Sigmoid colon (tissue), 7 donors: ENCODE results near the gene PAFAH2. TPM values are rescaled to one million over a fixed set of nuclear protein-coding genes. Genes with fewer than 3 reads are reported as not detected.

Source experiments
- DNase-seq: peaks from one replicate; pipeline ENCODE4 v3.0.0-alpha.2; 2019
- H3K27ac ChIP-seq, 4 donors: fragments of 200-600 bp; sonication (generic); one replicate each; pipeline ENCODE4 v1.5.1; 2016 to 2019; ENCODE audit warnings: mild to moderate bottlenecking in 1 of 4
- H3K27me3 ChIP-seq, 3 donors: fragments of 200-600 bp; sonication (generic); one replicate each; pipeline ENCODE4 v1.5.1; 2019; ENCODE audit warnings: mild to moderate bottlenecking in 1 of 3
- H3K36me3 ChIP-seq, 4 donors: fragments of 200-600 bp; sonication (generic); one replicate each; pipeline ENCODE4 v1.5.1; 2016 to 2019
- H3K4me1 ChIP-seq, 4 donors: fragments of 200-600 bp; sonication (generic); one replicate each; pipeline ENCODE4 v1.5.1; 2017 to 2019
- H3K4me3 ChIP-seq, 4 donors: fragments of 200-600 bp; sonication (generic); one replicate each; pipeline ENCODE4 v1.5.1; 2017 to 2019; ENCODE audit warnings: mild to moderate bottlenecking in 2 of 4, moderate library complexity in 1 of 4
- H3K9me3 ChIP-seq, 4 donors: fragments of 200-600 bp in 3 of 4; sonication (generic) in 3 of 4; one replicate each; pipeline versions ENCODE4 v1.5.1 to v1.6.1; 2013 to 2019
- EP300 ChIP-seq, 4 donors: sonication (generic); formaldehyde crosslinking; IDR thresholded peaks; one replicate each; pipeline ENCODE4 v1.6.1; 2017; ENCODE audit warnings: antibody characterized with exemption in 4 of 4
- POLR2A ChIP-seq, 2 donors: fragments of 450-650 bp; IDR thresholded peaks; one replicate each; pipeline ENCODE4 v1.6.1; 2016; ENCODE audit warnings: antibody characterized with exemption in 2 of 2, mild to moderate bottlenecking in 2 of 2, moderate library complexity in 2 of 2
- POLR2AphosphoS5 ChIP-seq, 4 donors: sonication (generic); formaldehyde crosslinking; IDR thresholded peaks; one replicate each; pipeline ENCODE4 v1.6.1; 2017; ENCODE audit warnings: antibody characterized with exemption in 4 of 4
- WGBS, 2 donors: extraction: QIAGEN DNeasy Blood & Tissue Kit; methylation state at CpG; one replicate each; pipeline ENCODE4 v1.1.7; 2013; 5-methylcytosine and 5-hydroxymethylcytosine counted together
- intact Hi-C: fragments of 100-400 bp; cut with DNase I; formaldehyde crosslinking; loops from one replicate; pipeline ENCODE4 v1.15.1; 2023
- polyA plus RNA-seq, 3 donors: library from polyadenylated mRNA; stranded (reverse); fragments of 200-250 nt; gene quantifications; one replicate each; pipeline ENCODE4 v1.2.3, GENCODE V29; 2013
- total RNA-seq, 4 donors: library from RNA; depleted of rRNA; stranded (reverse); fragments of >200 nt; gene quantifications; one replicate each; pipeline ENCODE4 v1.1.0, GENCODE V29; 2016
- TF ChIP-seq, protein P1 (sequence below), 4 experiments: fragments of 450-650 bp in 3 of 4; fragments of 200-600 bp in 1 of 4; IDR thresholded peaks; one replicate each; pipeline ENCODE4 v1.5.1; 2016 to 2019; ENCODE audit warnings: antibody characterized with exemption in 4 of 4, mild to moderate bottlenecking in 3 of 4, moderate library complexity in 2 of 4
- donor health status: healthy with polysubstance abuse.
- donor health status: Bipolar disorder and iron deficiency.
- donor health status: healthy.

The PAFAH2 gene
- total and polyA plus RNA-seq, 7 donors = 6.7 to 36.1 (median 12.2) TPM

GRCh38 chr1:26044971-26045721, 47.3 kb upstream of the PAFAH2 start:
- H3K27me3 ChIP-seq = peaks cover 26 to 53% (median 48%) of the 10 kb centered on the region in 3 donors
- 31 to 35% methylated on average over 29 of the region's 29 CpGs for WGBS, 2 donors
- no peaks in the 10 kb centered on the region for H3K9me3 ChIP-seq
- no peak overlapping the region for H3K4me3 ChIP-seq
- DNase-seq = no peak
- no peaks in the 10 kb centered on the region for H3K36me3 ChIP-seq
- no peak for TF ChIP-seq EP300 (IDR thresholded peaks at IDR 0.05)
- TF ChIP-seq, protein P1, sequence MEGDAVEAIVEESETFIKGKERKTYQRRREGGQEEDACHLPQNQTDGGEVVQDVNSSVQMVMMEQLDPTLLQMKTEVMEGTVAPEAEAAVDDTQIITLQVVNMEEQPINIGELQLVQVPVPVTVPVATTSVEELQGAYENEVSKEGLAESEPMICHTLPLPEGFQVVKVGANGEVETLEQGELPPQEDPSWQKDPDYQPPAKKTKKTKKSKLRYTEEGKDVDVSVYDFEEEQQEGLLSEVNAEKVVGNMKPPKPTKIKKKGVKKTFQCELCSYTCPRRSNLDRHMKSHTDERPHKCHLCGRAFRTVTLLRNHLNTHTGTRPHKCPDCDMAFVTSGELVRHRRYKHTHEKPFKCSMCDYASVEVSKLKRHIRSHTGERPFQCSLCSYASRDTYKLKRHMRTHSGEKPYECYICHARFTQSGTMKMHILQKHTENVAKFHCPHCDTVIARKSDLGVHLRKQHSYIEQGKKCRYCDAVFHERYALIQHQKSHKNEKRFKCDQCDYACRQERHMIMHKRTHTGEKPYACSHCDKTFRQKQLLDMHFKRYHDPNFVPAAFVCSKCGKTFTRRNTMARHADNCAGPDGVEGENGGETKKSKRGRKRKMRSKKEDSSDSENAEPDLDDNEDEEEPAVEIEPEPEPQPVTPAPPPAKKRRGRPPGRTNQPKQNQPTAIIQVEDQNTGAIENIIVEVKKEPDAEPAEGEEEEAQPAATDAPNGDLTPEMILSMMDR (IDR thresholded peaks at IDR 0.05) = no peak
- TF ChIP-seq POLR2A (IDR thresholded peaks at IDR 0.05) = no peak
- no peak overlapping the region for H3K27ac ChIP-seq
- intact Hi-C loops = no loop called here
- peaks cover 0 to 17% (median 13%) of the 10 kb centered on the region in 4 donors for H3K4me1 ChIP-seq

- Histone ChIP-seq H3K9me3 (no peaks in the 10 kb centered on the region), H3K27me3 (peaks cover 26 to 53% (median 48%) of the 10 kb centered on the region in 3 donors), H3K27ac (no peak overlapping the region), H3K4me3 (no peak overlapping the region), H3K36me3 (no peaks in the 10 kb centered on the region), H3K4me1 (peaks cover 0 to 17% (median 13%) of the 10 kb centered on the region in 4 donors)
- no peak for DNase-seq
- intact Hi-C loops = no loop called here
- WGBS, 2 donors = 86 to 88% methylated on average over 3 of the region's 3 CpGs
- TF ChIP-seq, protein P1 (IDR thresholded peaks at IDR 0.05) = no peak
- TF ChIP-seq EP300 (IDR thresholded peaks at IDR 0.05) (no peak), POLR2AphosphoS5 (IDR thresholded peaks at IDR 0.05) (no peak), POLR2A (IDR thresholded peaks at IDR 0.05) (no peak)
Observed at GRCh38 chr1:26044414-26044813, 46.6 kb upstream of the PAFAH2 start.

- intact Hi-C loops = no loop called here
- Histone ChIP-seq H3K27ac (no peak overlapping the region), H3K36me3 (no peaks in the 10 kb centered on the region), H3K9me3 (no peaks in the 10 kb centered on the region), H3K4me3 (no peak overlapping the region), H3K27me3 (peaks cover 26 to 53% (median 48%) of the 10 kb centered on the region in 3 donors), H3K4me1 (peaks cover 0 to 17% (median 13%) of the 10 kb centered on the region in 4 donors)
- 86 to 92% methylated on average over 2 of the region's 2 CpGs for WGBS, 2 donors
- no peak for TF ChIP-seq POLR2A (IDR thresholded peaks at IDR 0.05)
- TF ChIP-seq, protein P1 (IDR thresholded peaks at IDR 0.05) = no peak
- TF ChIP-seq POLR2AphosphoS5 (IDR thresholded peaks at IDR 0.05) = no peak
- no peak for TF ChIP-seq EP300 (IDR thresholded peaks at IDR 0.05)
- DNase-seq = no peak
Observed at GRCh38 chr1:26043765-26044164, 45.9 kb upstream of the PAFAH2 start.

DNA sequence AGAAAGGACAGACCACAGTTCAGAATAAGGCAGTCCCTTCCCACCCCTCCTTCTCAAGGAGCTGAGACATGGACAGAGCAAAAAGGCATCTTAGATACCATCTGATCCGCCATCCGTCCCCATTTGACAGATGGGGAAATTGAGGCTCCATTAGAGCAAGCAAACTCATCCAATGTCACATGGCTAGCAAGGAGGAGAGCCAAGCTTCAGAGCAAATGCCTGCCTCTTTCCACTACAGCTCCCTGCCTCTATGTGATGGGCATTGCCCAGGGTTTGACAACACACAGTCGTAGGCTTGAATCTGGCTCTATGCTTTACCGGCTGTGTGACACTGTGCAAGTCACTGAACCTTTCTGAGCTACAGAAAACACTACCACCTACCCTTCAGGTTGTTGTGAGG, 44.1 kb upstream of the PAFAH2 start:
- H3K36me3 ChIP-seq = no peaks in the 10 kb centered on the region
- H3K4me3 ChIP-seq = no peak overlapping the region
- no peaks in the 10 kb centered on the region for H3K9me3 ChIP-seq
- DNase-seq = no peak
- no peak overlapping the region for H3K27ac ChIP-seq
- intact Hi-C loops = no loop called here
- no peak for TF ChIP-seq POLR2AphosphoS5 (IDR thresholded peaks at IDR 0.05)
- no peak for TF ChIP-seq POLR2A (IDR thresholded peaks at IDR 0.05)
- no peak for TF ChIP-seq EP300 (IDR thresholded peaks at IDR 0.05)
- TF ChIP-seq, protein P1 (IDR thresholded peaks at IDR 0.05) = no peak
- 70 to 71% methylated on average over 4 of the region's 4 CpGs for WGBS, 2 donors
- H3K27me3 ChIP-seq = peaks cover 20 to 38% (median 38%) of the 10 kb centered on the region in 3 donors
- peaks cover 0 to 17% (median 13%) of the 10 kb centered on the region in 4 donors for H3K4me1 ChIP-seq
